GM23338 (cell line): ENCODE data around the gene ZFP36.

Source experiments
- EZH2 ChIP-seq: fragments of 200-600 bp; sonication (generic); IDR thresholded peaks from one replicate; pipeline ENCODE4 v1.8.0; 2017; ENCODE audit warnings: antibody characterized with exemption, mild to moderate bottlenecking, low read depth; ENCODE audit not compliant: unreplicated experiment
- EZH2phosphoT487 ChIP-seq: fragments of 200-600 bp; sonication (generic); IDR thresholded peaks from one replicate; pipeline ENCODE4 v1.8.1; 2018; ENCODE audit warnings: antibody characterized with exemption; ENCODE audit not compliant: unreplicated experiment
- JUNB ChIP-seq: IDR thresholded peaks from one replicate; pipeline ENCODE4 v1.6.1; 2016; ENCODE audit warnings: antibody characterized with exemption; ENCODE audit not compliant: unreplicated experiment
- POLR2AphosphoS5 ChIP-seq: IDR thresholded peaks from 2 replicates; pipeline ENCODE4 v1.6.1; 2016; ENCODE audit warnings: antibody characterized with exemption, low read depth
- TF ChIP-seq, protein P1 (sequence below), 2 experiments: fragments of 200-600 bp in 1 of 2; sonication (generic) in 1 of 2; conservative IDR thresholded peaks; 2 replicates each; pipeline versions ENCODE4 v1.5.1 to v1.6.1; 2016 to 2017; ENCODE audit warnings: antibody characterized with exemption in 2 of 2, low read depth in 2 of 2, mild to moderate bottlenecking in 2 of 2, moderate library complexity in 1 of 2
- TF ChIP-seq, protein P2 (sequence below): IDR thresholded peaks from one replicate; pipeline ENCODE4 v1.6.1; 2018; ENCODE audit warnings: antibody characterized with exemption; ENCODE audit not compliant: unreplicated experiment
- TF ChIP-seq, protein P3 (sequence below): IDR thresholded peaks from 2 replicates; pipeline ENCODE4 v1.6.1; 2016; ENCODE audit warnings: antibody characterized with exemption
- TF ChIP-seq, protein P4 (sequence below): fragments of 250-450 bp; sonication (Bioruptor Pico); IDR thresholded peaks from 2 replicates; pipeline ENCODE4 v1.5.0; 2020; ENCODE audit warnings: mild to moderate bottlenecking, moderate library complexity

GRCh38 chr19:39389631-39390414, 16.8 kb upstream of the ZFP36 start:
- TF ChIP-seq, protein P1, sequence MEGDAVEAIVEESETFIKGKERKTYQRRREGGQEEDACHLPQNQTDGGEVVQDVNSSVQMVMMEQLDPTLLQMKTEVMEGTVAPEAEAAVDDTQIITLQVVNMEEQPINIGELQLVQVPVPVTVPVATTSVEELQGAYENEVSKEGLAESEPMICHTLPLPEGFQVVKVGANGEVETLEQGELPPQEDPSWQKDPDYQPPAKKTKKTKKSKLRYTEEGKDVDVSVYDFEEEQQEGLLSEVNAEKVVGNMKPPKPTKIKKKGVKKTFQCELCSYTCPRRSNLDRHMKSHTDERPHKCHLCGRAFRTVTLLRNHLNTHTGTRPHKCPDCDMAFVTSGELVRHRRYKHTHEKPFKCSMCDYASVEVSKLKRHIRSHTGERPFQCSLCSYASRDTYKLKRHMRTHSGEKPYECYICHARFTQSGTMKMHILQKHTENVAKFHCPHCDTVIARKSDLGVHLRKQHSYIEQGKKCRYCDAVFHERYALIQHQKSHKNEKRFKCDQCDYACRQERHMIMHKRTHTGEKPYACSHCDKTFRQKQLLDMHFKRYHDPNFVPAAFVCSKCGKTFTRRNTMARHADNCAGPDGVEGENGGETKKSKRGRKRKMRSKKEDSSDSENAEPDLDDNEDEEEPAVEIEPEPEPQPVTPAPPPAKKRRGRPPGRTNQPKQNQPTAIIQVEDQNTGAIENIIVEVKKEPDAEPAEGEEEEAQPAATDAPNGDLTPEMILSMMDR (conservative IDR thresholded peaks at IDR 0.05; ENCODE audit: low read depth in 2 of 2): no peak
- TF ChIP-seq, protein P2, sequence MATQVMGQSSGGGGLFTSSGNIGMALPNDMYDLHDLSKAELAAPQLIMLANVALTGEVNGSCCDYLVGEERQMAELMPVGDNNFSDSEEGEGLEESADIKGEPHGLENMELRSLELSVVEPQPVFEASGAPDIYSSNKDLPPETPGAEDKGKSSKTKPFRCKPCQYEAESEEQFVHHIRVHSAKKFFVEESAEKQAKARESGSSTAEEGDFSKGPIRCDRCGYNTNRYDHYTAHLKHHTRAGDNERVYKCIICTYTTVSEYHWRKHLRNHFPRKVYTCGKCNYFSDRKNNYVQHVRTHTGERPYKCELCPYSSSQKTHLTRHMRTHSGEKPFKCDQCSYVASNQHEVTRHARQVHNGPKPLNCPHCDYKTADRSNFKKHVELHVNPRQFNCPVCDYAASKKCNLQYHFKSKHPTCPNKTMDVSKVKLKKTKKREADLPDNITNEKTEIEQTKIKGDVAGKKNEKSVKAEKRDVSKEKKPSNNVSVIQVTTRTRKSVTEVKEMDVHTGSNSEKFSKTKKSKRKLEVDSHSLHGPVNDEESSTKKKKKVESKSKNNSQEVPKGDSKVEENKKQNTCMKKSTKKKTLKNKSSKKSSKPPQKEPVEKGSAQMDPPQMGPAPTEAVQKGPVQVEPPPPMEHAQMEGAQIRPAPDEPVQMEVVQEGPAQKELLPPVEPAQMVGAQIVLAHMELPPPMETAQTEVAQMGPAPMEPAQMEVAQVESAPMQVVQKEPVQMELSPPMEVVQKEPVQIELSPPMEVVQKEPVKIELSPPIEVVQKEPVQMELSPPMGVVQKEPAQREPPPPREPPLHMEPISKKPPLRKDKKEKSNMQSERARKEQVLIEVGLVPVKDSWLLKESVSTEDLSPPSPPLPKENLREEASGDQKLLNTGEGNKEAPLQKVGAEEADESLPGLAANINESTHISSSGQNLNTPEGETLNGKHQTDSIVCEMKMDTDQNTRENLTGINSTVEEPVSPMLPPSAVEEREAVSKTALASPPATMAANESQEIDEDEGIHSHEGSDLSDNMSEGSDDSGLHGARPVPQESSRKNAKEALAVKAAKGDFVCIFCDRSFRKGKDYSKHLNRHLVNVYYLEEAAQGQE: no peak
- no peak for TF ChIP-seq POLR2AphosphoS5
- TF ChIP-seq JUNB: no peak
- TF ChIP-seq EZH2: no peak
- no peak for TF ChIP-seq EZH2phosphoT487
- TF ChIP-seq, protein P3, sequence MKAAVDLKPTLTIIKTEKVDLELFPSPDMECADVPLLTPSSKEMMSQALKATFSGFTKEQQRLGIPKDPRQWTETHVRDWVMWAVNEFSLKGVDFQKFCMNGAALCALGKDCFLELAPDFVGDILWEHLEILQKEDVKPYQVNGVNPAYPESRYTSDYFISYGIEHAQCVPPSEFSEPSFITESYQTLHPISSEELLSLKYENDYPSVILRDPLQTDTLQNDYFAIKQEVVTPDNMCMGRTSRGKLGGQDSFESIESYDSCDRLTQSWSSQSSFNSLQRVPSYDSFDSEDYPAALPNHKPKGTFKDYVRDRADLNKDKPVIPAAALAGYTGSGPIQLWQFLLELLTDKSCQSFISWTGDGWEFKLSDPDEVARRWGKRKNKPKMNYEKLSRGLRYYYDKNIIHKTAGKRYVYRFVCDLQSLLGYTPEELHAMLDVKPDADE: no peak
- TF ChIP-seq, protein P4, sequence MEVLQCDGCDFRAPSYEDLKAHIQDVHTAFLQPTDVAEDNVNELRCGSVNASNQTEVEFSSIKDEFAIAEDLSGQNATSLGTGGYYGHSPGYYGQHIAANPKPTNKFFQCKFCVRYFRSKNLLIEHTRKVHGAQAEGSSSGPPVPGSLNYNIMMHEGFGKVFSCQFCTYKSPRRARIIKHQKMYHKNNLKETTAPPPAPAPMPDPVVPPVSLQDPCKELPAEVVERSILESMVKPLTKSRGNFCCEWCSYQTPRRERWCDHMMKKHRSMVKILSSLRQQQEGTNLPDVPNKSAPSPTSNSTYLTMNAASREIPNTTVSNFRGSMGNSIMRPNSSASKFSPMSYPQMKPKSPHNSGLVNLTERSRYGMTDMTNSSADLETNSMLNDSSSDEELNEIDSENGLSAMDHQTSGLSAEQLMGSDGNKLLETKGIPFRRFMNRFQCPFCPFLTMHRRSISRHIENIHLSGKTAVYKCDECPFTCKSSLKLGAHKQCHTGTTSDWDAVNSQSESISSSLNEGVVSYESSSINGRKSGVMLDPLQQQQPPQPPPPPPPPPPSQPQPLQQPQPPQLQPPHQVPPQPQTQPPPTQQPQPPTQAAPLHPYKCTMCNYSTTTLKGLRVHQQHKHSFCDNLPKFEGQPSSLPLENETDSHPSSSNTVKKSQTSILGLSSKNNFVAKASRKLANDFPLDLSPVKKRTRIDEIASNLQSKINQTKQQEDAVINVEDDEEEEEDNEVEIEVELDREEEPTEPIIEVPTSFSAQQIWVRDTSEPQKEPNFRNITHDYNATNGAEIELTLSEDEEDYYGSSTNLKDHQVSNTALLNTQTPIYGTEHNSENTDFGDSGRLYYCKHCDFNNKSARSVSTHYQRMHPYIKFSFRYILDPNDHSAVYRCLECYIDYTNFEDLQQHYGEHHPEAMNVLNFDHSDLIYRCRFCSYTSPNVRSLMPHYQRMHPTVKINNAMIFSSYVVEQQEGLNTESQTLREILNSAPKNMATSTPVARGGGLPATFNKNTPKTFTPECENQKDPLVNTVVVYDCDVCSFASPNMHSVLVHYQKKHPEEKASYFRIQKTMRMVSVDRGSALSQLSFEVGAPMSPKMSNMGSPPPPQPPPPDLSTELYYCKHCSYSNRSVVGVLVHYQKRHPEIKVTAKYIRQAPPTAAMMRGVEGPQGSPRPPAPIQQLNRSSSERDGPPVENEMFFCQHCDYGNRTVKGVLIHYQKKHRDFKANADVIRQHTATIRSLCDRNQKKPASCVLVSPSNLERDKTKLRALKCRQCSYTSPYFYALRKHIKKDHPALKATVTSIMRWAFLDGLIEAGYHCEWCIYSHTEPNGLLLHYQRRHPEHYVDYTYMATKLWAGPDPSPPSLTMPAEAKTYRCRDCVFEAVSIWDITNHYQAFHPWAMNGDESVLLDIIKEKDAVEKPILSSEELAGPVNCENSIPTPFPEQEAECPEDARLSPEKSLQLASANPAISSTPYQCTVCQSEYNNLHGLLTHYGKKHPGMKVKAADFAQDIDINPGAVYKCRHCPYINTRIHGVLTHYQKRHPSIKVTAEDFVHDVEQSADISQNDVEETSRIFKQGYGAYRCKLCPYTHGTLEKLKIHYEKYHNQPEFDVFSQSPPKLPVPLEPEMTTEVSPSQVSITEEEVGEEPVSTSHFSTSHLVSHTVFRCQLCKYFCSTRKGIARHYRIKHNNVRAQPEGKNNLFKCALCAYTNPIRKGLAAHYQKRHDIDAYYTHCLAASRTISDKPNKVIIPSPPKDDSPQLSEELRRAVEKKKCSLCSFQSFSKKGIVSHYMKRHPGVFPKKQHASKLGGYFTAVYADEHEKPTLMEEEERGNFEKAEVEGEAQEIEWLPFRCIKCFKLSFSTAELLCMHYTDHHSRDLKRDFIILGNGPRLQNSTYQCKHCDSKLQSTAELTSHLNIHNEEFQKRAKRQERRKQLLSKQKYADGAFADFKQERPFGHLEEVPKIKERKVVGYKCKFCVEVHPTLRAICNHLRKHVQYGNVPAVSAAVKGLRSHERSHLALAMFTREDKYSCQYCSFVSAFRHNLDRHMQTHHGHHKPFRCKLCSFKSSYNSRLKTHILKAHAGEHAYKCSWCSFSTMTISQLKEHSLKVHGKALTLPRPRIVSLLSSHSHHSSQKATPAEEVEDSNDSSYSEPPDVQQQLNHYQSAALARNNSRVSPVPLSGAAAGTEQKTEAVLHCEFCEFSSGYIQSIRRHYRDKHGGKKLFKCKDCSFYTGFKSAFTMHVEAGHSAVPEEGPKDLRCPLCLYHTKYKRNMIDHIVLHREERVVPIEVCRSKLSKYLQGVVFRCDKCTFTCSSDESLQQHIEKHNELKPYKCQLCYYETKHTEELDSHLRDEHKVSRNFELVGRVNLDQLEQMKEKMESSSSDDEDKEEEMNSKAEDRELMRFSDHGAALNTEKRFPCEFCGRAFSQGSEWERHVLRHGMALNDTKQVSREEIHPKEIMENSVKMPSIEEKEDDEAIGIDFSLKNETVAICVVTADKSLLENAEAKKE (CRISPR knock-in tag): no peak
